ENCODE results near the gene IRF3. TPM values are rescaled to one million over a fixed set of nuclear protein-coding genes. Genes with fewer than 3 reads are reported as not detected.
A peak's percentile ranks its signal among the peaks of the same experiment; 100 is the strongest.
"Not testable (repeated sequence)": the region's sequence is repeated elsewhere in the genome, so short reads cannot be mapped to it uniquely, and the experiment has no call there.

Gene IRF3
- total RNA-seq, 4 donors from 2014 or later: 61.3 to 164 (median 81.0) TPM

- no peak for DNase-seq (ENCODE audit: low spot score in 2 of 2)
- TF ChIP-seq EP300 (IDR thresholded peaks at IDR 0.05) (no peak), CTCF (IDR thresholded peaks at IDR 0.05) (no peak), POLR2AphosphoS5 (IDR thresholded peaks at IDR 0.05) (no peak), POLR2A (IDR thresholded peaks at IDR 0.05) (no peak)
- H3K4me3 ChIP-seq: no peak overlapping the region
- H3K27me3 ChIP-seq: no peaks in the 10 kb centered on the region
- H3K4me1 ChIP-seq: peaks cover 36% of the 10 kb centered on the region
- H3K27ac ChIP-seq: peak overlapping the region; percentile 44
- WGBS: 19% methylated on average over 9 of the region's 9 CpGs
- H3K9me3 ChIP-seq: no peaks in the 10 kb centered on the region
- H3K36me3 ChIP-seq: peaks cover 24% of the 10 kb centered on the region
These were observed 34.6 kb downstream of the IRF3 start for GRCh38 chr19:49631014-49631588.

GRCh38 chr19:49629659-49630058 lies 36.0 kb downstream of the IRF3 start:
- 73% methylated on average over 9 of the region's 9 CpGs for WGBS
- Histone ChIP-seq H3K27ac (no peak overlapping the region), H3K4me3 (no peak overlapping the region), H3K27me3 (no peaks in the 10 kb centered on the region), H3K9me3 (no peaks in the 10 kb centered on the region), H3K4me1 (peaks cover 27% of the 10 kb centered on the region), H3K36me3 (peaks cover 32% of the 10 kb centered on the region)
- TF ChIP-seq EP300 (IDR thresholded peaks at IDR 0.05) (no peak), POLR2A (IDR thresholded peaks at IDR 0.05) (no peak)
- DNase-seq (ENCODE audit: low spot score in 2 of 2): no peak

GRCh38 chr19:49626226-49626625 lies 39.4 kb downstream of the IRF3 start:
- H3K9me3 ChIP-seq: no peaks in the 10 kb centered on the region
- DNase-seq (ENCODE audit: low spot score in 2 of 2): no peak
- no peak overlapping the region for H3K27ac ChIP-seq
- H3K4me3 ChIP-seq: no peak overlapping the region
- H3K4me1 ChIP-seq: peaks cover 13% of the 10 kb centered on the region
- H3K36me3 ChIP-seq: peaks cover 49% of the 10 kb centered on the region
- WGBS: 84% methylated on average over 10 of the region's 11 CpGs
- TF ChIP-seq CTCF (IDR thresholded peaks at IDR 0.05) (no peak), EP300 (IDR thresholded peaks at IDR 0.05) (no peak), POLR2AphosphoS5 (IDR thresholded peaks at IDR 0.05) (no peak), POLR2A (IDR thresholded peaks at IDR 0.05) (no peak)
- no peaks in the 10 kb centered on the region for H3K27me3 ChIP-seq

- peaks cover 59% of the 10 kb centered on the region for H3K36me3 ChIP-seq
- no peak overlapping the region for H3K27ac ChIP-seq
- no peaks in the 10 kb centered on the region for H3K27me3 ChIP-seq
- H3K4me1 ChIP-seq: peaks cover 3% of the 10 kb centered on the region
- H3K4me3 ChIP-seq: no peak overlapping the region
- WGBS: 81% methylated on average over 23 of the region's 27 CpGs
- no peak for DNase-seq (ENCODE audit: low spot score in 2 of 2)
- TF ChIP-seq POLR2A (IDR thresholded peaks at IDR 0.05) (no peak), POLR2AphosphoS5 (IDR thresholded peaks at IDR 0.05) (no peak), CTCF (IDR thresholded peaks at IDR 0.05) (no peak), EP300 (IDR thresholded peaks at IDR 0.05) (no peak)
- H3K9me3 ChIP-seq: no peaks in the 10 kb centered on the region
These were observed 40.4 kb downstream of the IRF3 start for GRCh38 chr19:49624967-49625910.

- not testable (repeated sequence) for H3K4me3 ChIP-seq
- H3K36me3 ChIP-seq: peaks cover 79% of the 10 kb centered on the region
These were observed 47.8 kb downstream of the IRF3 start for GRCh38 chr19:49617860-49618259.

GRCh38 chr19:49616945-49617344 lies 48.7 kb downstream of the IRF3 start:
- H3K36me3 ChIP-seq: peaks cover 75% of the 10 kb centered on the region

More at GRCh38 chr19:49617860-49618259, 47.8 kb downstream of the IRF3 start:
- H3K27me3 ChIP-seq; DNase-seq (ENCODE audit: low spot score in 2 of 2); H3K9me3 ChIP-seq; H3K27ac ChIP-seq: not testable (repeated sequence)
- WGBS: 90% methylated on average over 13 of the region's 13 CpGs
- H3K4me1 ChIP-seq: peaks cover 12% of the 10 kb centered on the region

More at GRCh38 chr19:49616945-49617344, 48.7 kb downstream of the IRF3 start:
- TF ChIP-seq POLR2AphosphoS5 (IDR thresholded peaks at IDR 0.05): no peak
- H3K27ac ChIP-seq: no peak overlapping the region
- WGBS: 96% methylated on average over 7 of the region's 7 CpGs
- no peaks in the 10 kb centered on the region for H3K27me3 ChIP-seq
- H3K9me3 ChIP-seq: no peaks in the 10 kb centered on the region
- peaks cover 21% of the 10 kb centered on the region for H3K4me1 ChIP-seq
- no peak for DNase-seq (ENCODE audit: low spot score in 2 of 2)
- H3K4me3 ChIP-seq: no peak overlapping the region
